OCI-M1 (cell line): ENCODE measurements around the gene PELI3.
A peak's percentile ranks its signal among the peaks of the same experiment; 100 is the strongest.

Source experiments
- DNase-seq: peaks from one replicate; lab custom pipeline; 2025; lab: John Stamatoyannopoulos, UW

PELI3 gene

GRCh38 chr11:66505276-66505816, 38.6 kb downstream of the PELI3 start:
- DNase-seq: no peak

- DNase-seq: peak; percentile 47
Observed at GRCh38 chr11:66509131-66509561, 42.4 kb downstream of the PELI3 start.

DNA sequence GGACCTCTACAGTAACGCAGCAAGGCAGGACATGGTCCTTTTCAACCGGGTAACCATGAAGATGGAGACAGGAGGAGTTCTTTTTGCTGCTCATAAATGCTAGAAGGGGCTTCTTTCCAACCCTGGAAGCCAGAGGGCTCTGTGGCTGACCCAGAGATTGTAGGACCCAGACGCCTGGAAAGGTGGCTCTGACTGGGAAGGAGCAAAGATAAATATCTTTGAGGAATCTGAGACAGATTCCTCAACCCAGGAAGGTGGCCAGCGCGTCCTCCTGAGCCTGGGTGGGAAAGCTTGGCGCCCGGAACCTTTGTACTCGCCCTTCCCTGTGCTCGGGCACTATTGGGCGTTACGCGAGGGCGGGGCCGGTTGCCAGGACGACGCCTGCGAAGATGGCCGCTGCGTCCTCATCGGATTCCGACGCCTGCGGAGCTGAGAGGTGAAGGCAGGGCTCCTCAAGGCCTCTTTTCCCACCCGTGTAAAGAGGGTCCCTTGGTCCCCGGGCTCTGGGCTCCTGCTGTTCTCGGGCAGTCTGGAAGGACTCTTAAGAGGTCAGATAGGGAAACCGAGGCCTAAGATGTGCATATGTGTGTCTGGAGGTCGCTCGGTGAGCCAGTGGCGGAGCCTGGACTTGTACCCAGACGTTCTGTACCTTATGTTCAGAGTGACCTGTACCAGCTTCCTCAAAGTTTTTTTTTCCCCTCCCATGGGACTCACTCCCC, 43.7 kb downstream of the PELI3 start, which contains the start of gene BBS1:
Gene BBS1, plus strand, starts transcription at position 365 of the 719 bp plus-strand sequence. Its CDS starts 25 bp downstream, at position 390.
- peak; percentile 88 for DNase-seq

DNA sequence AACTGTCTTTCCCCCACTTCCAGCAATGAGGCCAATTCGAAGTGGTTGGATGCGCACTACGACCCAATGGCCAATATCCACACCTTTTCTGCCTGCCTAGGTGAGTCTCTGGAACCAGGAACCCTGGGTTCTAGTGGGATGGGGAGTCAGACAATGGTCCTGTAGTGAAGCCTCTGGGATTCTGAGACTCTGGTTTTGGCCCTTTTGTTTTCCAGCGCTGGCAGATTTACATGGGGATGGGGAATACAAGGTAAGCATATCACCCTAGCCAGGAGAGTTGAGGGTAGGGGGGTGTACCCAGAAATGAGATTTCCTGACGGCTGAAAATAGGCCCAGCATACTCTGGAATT, 44.3 kb downstream of the PELI3 start:
- no peak for DNase-seq

DNA sequence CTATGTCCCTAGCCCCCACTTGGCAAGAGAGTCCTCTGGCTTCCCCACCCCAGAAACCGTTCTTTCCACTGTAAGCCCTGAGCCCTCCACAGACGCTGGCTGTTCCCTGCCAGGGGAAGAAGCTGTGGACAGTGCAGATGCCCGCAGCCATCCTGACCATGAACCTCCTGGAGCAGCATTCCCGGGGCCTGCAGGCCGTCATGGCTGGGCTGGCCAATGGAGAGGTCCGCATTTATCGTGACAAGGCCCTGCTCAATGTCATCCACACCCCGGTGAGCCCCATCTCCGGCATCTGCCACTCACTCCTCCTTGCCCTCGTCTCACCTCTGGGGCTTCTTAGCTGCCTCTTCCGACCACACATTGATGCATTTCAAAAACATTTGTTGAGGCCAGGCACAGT, 56.9 kb downstream of the PELI3 start:
- no peak for DNase-seq

GRCh38 chr11:66524304-66525040, 57.8 kb downstream of the PELI3 start:
- DNase-seq: no peak
